ENCODE measurements around the gene BRME1.

The BRME1 gene

DNA sequence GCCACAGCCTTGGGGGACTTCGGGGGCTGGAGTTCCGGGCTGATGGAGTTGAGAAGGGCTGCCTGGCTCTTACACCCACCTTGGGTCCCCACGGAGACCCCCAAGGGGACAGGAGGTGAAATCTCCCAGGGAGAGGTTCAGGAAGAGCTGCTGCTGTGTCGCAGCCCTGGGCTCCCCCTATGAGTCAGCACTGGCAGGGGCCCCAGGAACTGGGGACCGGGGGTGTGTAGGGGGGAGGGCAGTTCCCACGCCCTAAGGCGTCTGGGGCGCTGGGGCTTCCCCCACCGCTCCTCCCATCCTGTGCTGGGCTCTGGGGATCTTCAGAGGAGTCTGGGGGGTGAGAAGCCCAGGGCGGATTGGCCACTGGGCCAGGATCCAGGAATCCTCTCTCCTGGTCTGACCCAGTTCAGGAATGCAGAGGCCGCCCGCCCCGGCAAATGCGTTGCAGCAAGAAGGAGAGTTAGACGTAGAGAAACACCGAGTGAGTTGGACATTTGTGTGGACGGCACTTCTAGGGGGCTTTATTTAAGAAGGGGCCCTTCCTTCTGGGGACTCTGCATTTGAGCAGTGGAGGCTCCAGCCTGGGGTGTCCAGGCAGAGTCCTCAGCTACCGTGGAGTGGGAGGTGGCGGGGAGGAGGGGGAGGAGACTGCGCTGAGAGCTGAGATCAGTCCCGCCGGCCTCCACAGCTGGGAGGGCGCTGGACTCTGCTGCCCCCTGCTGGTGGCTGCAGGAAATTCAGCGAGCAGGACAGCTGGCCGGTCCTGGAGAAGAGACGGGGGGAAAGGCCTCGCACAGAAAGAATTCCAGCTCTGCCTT is 44.0 kb downstream of the BRME1 start (continued):
- TF ChIP-seq, protein P1, sequence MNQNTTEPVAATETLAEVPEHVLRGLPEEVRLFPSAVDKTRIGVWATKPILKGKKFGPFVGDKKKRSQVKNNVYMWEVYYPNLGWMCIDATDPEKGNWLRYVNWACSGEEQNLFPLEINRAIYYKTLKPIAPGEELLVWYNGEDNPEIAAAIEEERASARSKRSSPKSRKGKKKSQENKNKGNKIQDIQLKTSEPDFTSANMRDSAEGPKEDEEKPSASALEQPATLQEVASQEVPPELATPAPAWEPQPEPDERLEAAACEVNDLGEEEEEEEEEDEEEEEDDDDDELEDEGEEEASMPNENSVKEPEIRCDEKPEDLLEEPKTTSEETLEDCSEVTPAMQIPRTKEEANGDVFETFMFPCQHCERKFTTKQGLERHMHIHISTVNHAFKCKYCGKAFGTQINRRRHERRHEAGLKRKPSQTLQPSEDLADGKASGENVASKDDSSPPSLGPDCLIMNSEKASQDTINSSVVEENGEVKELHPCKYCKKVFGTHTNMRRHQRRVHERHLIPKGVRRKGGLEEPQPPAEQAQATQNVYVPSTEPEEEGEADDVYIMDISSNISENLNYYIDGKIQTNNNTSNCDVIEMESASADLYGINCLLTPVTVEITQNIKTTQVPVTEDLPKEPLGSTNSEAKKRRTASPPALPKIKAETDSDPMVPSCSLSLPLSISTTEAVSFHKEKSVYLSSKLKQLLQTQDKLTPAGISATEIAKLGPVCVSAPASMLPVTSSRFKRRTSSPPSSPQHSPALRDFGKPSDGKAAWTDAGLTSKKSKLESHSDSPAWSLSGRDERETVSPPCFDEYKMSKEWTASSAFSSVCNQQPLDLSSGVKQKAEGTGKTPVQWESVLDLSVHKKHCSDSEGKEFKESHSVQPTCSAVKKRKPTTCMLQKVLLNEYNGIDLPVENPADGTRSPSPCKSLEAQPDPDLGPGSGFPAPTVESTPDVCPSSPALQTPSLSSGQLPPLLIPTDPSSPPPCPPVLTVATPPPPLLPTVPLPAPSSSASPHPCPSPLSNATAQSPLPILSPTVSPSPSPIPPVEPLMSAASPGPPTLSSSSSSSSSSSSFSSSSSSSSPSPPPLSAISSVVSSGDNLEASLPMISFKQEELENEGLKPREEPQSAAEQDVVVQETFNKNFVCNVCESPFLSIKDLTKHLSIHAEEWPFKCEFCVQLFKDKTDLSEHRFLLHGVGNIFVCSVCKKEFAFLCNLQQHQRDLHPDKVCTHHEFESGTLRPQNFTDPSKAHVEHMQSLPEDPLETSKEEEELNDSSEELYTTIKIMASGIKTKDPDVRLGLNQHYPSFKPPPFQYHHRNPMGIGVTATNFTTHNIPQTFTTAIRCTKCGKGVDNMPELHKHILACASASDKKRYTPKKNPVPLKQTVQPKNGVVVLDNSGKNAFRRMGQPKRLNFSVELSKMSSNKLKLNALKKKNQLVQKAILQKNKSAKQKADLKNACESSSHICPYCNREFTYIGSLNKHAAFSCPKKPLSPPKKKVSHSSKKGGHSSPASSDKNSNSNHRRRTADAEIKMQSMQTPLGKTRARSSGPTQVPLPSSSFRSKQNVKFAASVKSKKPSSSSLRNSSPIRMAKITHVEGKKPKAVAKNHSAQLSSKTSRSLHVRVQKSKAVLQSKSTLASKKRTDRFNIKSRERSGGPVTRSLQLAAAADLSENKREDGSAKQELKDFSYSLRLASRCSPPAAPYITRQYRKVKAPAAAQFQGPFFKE (tag by site-specific recombination; IDR thresholded peaks at IDR 0.05; ENCODE audit: borderline replicate concordance): no peak
- no peak for TF ChIP-seq ZNF311 (tag by site-specific recombination; IDR thresholded peaks at IDR 0.05; ENCODE audit: borderline replicate concordance)
- TF ChIP-seq PRDM6 (tag by site-specific recombination; IDR thresholded peaks at IDR 0.05): no peak
- no peak for TF ChIP-seq ELK4 (IDR thresholded peaks at IDR 0.05; ENCODE audit: borderline replicate concordance, low read depth, low read length)
- no peak for TF ChIP-seq ZNF133 (tag by site-specific recombination; IDR thresholded peaks at IDR 0.05)
- TF ChIP-seq ZNF518A (tag by site-specific recombination; conservative IDR thresholded peaks at IDR 0.05; ENCODE audit: low read depth): no peak
- peak; percentile 37; the same call in 1 of the 2 replicates for TF ChIP-seq ZNF629 (tag by site-specific recombination; IDR thresholded peaks at IDR 0.05)
- TF ChIP-seq ZNF239 (tag by site-specific recombination; IDR thresholded peaks at IDR 0.05): no peak
- TF ChIP-seq ZSCAN30 (tag by site-specific recombination; IDR thresholded peaks at IDR 0.05): no peak
- peak; percentile 30; the same call in 1 of the 2 replicates for TF ChIP-seq ZNF184 (tag by site-specific recombination; IDR thresholded peaks at IDR 0.05)
- TF ChIP-seq YY2 (tag by site-specific recombination; IDR thresholded peaks at IDR 0.05): no peak
- peak; percentile 97 for TF ChIP-seq ZNF335 (tag by site-specific recombination; conservative IDR thresholded peaks at IDR 0.05)
- no peak for TF ChIP-seq ZNF514 (tag by site-specific recombination; IDR thresholded peaks at IDR 0.05)
- TF ChIP-seq, protein P2, sequence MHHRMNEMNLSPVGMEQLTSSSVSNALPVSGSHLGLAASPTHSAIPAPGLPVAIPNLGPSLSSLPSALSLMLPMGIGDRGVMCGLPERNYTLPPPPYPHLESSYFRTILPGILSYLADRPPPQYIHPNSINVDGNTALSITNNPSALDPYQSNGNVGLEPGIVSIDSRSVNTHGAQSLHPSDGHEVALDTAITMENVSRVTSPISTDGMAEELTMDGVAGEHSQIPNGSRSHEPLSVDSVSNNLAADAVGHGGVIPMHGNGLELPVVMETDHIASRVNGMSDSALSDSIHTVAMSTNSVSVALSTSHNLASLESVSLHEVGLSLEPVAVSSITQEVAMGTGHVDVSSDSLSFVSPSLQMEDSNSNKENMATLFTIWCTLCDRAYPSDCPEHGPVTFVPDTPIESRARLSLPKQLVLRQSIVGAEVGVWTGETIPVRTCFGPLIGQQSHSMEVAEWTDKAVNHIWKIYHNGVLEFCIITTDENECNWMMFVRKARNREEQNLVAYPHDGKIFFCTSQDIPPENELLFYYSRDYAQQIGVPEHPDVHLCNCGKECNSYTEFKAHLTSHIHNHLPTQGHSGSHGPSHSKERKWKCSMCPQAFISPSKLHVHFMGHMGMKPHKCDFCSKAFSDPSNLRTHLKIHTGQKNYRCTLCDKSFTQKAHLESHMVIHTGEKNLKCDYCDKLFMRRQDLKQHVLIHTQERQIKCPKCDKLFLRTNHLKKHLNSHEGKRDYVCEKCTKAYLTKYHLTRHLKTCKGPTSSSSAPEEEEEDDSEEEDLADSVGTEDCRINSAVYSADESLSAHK (tag by site-specific recombination; IDR thresholded peaks at IDR 0.05): no peak
- no peak for TF ChIP-seq ZNF501 (tag by site-specific recombination; IDR thresholded peaks at IDR 0.05)
- peak; percentile 70 for TF ChIP-seq ZXDB (tag by site-specific recombination; IDR thresholded peaks at IDR 0.05)
- no peak for TF ChIP-seq ZNF707 (tag by site-specific recombination; IDR thresholded peaks at IDR 0.05)
- TF ChIP-seq SCRT1 (tag by site-specific recombination; IDR thresholded peaks at IDR 0.05; ENCODE audit: borderline replicate concordance): no peak
- no peak for TF ChIP-seq ZNF513 (tag by site-specific recombination; IDR thresholded peaks at IDR 0.05)
- no peak for TF ChIP-seq GFI1B (tag by site-specific recombination; IDR thresholded peaks at IDR 0.05)
- no peak for TF ChIP-seq SP2 (tag by site-specific recombination; IDR thresholded peaks at IDR 0.05)

Measured in HEK293 (cell line).